HEK293T (cell line): ENCODE results near the gene OPTN.

Experiments
- BHLHE40 ChIP-seq: fragments of 450-650 bp; IDR thresholded peaks from 2 replicates; pipeline ENCODE4 v1.6.1; 2016; ENCODE audit warnings: mild to moderate bottlenecking, moderate library complexity, borderline replicate concordance
- CTBP1 ChIP-seq: fragments of 450-650 bp; IDR thresholded peaks from 2 replicates; pipeline ENCODE4 v1.6.1; 2016; ENCODE audit warnings: borderline replicate concordance
- FOXA1 ChIP-seq: fragments of 450-650 bp; IDR thresholded peaks from 2 replicates; pipeline ENCODE4 v1.6.1; 2016; ENCODE audit warnings: mild to moderate bottlenecking
- NFRKB ChIP-seq: fragments of 450-650 bp; IDR thresholded peaks from 2 replicates; pipeline ENCODE4 v1.6.1; 2016; ENCODE audit warnings: mild to moderate bottlenecking, moderate library complexity
- SUZ12 ChIP-seq: fragments of 450-650 bp; IDR thresholded peaks from 2 replicates; pipeline ENCODE4 v1.6.1; 2016; ENCODE audit warnings: mild to moderate bottlenecking
- TARDBP ChIP-seq: fragments of 450-650 bp; IDR thresholded peaks from 2 replicates; pipeline ENCODE4 v1.6.1; 2016

GRCh38 chr10:13105184-13105583, 5.2 kb downstream of the OPTN start:
- no peak for TF ChIP-seq CTBP1
- TF ChIP-seq FOXA1, result no peak
- no peak for TF ChIP-seq BHLHE40
- no peak for TF ChIP-seq TARDBP
- no peak for TF ChIP-seq SUZ12
- TF ChIP-seq NFRKB, result no peak
